EL (cell line): ENCODE measurements around the gene SMYD3.

Source experiments
- DNase-seq: peaks from one replicate; pipeline ENCODE4 v3.0.0-alpha.2; 2016

SMYD3 gene

DNA sequence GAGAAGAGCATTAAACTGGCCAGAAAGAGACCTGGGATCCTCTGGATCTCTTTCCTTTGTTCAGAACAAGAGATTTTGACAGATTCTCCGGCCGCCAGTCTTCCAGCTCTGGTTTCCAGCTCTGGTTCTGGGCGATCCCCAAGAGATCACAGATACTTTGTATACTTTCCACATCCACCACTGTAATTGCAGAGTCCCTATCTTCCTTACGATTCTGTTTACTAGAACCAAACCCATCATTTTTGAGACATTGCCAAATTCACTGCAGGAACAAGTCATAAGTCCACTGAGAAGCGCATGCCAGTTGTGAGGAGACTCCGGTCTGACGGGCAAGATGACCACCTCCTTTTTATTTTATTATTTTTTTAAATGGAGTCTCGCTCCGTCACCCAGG lies 505.2 kb downstream of the SMYD3 start:
- no peak for DNase-seq

- DNase-seq, result peak; percentile 44
These were observed 505.8 kb downstream of the SMYD3 start for GRCh38 chr1:246001142-246001836.

- DNase-seq, result no peak
These were observed 506.5 kb downstream of the SMYD3 start for GRCh38 chr1:246000638-246001015.

GRCh38 chr1:245999697-246000637 lies 507.1 kb downstream of the SMYD3 start:
- DNase-seq, result no peak

DNA sequence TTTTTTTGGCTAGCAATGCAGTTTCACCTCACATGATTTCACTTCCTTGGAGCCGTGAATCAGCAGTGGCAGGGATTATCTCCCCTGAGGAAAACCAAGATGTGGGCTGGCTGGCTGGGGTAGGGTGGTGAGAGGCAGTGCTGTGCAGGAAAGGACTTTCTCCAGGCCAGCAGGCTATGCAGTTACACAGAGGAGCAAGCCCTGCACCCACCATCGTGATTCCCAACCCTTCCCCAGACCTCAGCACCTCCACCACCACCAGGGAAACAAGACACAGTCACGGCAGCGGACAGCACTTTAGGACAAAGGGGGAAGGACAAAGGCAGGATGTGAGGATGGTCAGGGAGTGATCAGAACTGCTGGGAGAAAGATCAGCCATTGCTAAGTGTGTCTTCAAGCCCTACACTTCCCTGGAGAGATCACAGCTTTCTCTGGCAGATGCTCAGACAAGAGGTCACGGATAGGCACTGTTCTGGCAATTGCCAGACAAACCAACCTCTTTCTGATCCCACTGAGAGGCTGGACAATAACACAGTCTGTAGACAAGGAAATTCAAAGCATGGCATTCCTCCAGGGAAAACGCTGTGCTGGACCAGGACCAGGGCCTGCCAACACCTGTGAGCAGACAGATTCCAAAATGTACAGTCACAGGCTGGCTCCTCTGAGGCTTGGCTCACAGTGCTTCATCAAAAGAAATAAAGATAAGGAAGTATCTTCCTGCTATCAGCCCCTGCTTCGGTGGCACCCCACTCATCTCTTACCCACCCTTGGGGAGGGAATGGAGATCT lies 509.4 kb downstream of the SMYD3 start:
- DNase-seq, result peak; percentile 56

DNA sequence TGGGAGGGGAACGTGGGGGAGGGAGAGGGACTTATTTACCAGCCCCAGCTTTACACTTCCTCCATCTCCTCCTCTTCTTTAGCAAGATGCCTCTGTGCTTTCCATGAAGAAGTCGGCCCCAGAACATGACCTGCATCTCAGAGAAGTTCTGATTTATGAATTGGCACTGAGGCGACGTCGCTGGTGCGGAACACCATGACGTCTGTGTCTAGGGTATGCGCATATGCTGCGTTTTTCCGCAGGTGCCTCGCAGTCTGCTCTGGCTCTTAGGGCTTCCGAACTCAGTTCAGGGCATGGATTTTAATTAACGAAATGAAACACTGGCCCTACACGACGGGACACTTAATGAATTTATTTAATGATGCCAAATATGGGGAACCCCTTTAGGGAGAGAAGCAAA lies 510.3 kb downstream of the SMYD3 start:
- DNase-seq, result no peak

- DNase-seq, result no peak
These were observed 511.6 kb downstream of the SMYD3 start for GRCh38 chr1:245995474-245995873.

DNA sequence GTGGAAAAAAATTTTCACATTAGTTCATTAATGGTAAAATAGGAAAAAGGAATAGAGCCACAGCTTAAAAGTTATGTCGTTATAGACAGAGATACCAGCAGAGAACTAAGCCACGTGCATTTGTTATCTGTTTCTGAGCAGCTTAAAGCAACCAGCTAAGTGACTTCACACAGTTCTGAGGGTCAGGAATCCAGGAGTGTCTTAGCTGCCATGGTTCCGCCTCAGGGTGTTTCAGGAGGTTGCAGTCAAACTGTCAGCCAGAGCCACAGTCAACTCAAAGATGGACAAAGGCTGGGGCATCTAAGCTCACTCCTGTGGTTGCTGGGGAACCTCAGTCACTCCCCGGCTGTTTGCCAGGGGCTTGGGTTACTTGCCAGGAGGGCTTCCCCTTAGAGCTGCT lies 515.8 kb downstream of the SMYD3 start:
- DNase-seq, result no peak

DNA sequence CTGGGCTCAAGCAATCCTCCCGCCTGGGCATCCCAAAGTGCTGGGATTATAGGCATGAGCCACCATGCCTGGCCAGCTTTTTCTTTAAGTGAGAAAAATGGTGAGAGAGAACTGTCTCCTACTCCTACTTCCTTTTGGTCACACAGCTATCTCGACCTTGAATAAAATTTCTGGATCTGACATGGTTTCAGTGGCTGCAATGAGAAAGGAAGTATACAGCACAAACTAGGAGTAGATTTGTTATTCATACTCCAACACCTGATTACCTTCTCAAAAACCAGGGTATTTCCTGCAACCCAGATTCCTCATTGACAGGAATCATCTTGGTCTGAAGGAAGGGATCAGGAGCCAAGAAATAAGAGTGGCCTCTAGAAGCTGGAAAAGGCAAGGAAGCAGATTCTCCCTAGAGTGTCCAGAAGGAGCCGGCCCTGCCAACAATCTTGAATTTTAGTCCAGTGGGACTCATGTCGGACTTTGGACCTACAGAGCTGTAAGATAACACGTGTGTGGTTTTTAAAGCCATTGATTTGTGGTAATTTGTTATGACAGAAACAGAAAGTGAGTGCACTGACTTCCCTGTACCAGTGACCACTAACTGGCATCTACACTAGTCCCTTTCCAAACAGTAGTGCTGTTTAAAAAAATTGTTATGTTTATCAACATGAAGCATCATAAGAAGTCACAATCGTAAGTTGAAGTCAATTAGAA lies 516.6 kb downstream of the SMYD3 start:
- no peak for DNase-seq

- DNase-seq, result no peak
These were observed 518.5 kb downstream of the SMYD3 start for GRCh38 chr1:245988393-245989078.

- no peak for DNase-seq
These were observed 519.1 kb downstream of the SMYD3 start for GRCh38 chr1:245987997-245988392.

GRCh38 chr1:245987577-245987976 lies 519.5 kb downstream of the SMYD3 start:
- DNase-seq, result no peak

- DNase-seq, result no peak
These were observed 519.9 kb downstream of the SMYD3 start for GRCh38 chr1:245987219-245987545.

- DNase-seq, result peak; percentile 80
These were observed 520.5 kb downstream of the SMYD3 start for GRCh38 chr1:245986404-245987218.

DNA sequence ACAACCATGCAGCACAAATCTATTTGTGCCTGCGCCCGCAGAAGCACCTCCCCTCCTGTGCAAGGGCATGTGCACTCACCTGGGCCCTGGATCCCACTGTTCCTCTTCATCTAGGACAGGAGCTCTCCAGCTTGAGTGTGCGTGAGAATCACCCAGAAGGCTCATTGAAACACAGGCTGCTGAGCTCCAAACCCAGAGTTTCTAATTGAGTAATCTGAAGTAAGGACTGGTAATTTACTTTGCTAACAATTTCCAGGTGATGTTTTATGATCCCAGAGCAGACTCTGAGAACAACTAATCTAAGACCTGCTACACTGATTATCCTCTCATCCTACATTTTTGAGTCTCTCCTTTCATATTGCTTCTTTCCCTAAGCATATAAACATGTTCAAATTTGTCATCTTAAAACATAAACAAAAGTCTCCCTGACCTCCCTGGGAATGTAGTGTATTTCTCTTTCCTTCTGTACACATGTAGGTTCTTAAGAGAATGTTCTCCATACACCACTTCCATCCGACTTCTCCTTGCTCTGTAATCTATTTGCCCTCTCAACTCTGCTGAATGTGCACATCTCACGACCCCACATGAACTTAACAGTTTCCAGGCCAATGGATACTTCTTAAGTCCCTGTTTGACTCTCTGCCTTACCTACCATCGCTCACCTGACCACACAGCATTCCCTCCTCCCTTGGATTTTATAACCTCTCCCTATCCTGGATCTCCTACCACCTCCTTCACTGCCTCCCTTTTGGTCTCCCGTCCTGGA lies 522.5 kb downstream of the SMYD3 start:
- no peak for DNase-seq

DNA sequence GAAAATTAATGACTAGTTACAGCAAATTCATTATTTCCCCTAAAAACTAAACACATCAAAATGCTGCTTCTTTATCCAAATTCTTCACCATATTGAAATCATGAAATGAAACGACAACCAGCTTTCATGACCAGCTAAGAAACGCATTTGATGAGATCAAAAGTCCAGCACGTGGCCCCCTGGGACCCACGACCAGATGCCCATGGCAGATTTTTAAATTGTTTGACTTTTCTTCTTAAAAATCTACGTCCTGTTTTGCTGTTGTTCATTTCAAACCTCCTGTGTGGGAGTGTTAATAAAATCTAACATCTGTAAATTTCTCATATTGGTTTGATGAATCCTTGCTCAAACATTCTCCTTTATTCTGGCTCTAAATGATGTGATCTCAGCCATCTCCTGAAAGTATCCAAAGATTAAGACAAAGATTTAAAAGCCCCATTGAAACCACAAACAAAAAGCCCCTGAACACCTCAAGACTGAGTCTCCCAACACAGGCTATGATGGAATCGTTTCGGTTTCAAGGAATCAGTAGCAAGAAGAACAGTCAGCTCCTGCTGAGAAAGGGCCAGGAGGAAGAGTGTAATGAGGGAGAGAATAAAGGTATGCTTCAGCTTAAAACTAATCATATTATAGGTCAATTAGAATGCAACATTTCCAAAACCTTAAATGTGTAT lies 523.6 kb downstream of the SMYD3 start:
- no peak for DNase-seq

DNA sequence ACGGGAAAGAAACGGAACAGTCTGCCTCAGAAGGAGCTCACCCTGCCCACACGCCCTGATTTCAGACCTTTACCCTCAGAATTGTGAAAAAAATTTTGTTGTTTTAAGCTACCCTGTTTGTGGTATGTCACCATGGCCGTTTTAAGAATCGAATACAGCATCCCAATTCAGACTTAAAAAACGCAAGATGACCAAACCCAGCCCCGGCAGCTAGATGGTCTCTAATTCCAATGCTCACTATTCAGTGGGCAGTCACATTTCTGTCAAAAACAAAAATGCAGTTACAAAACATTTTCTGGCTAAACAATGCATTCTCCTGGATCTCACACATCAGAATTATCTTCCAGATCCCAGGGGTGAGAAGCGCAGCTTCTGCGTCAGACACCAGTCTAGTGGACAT lies 527.5 kb downstream of the SMYD3 start:
- no peak for DNase-seq

DNA sequence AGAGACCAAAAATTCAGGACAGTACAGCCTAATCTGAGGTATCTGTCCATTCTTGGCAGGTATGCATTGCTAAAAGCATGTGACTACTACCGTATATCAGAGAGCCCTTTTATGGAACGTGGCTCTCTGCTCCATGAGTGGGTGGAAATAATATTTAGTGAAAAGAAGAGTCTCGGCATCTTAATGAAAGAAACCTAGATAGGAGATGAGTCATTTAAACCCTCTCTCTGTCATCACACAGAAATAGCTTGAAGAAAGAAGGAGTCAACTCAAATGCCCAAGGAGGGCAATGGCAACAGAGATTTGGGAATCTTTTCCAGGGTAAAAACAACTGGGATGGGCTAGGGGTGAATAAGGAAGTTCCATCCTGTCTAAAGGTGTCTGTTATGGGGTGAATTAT lies 528.2 kb downstream of the SMYD3 start:
- DNase-seq, result peak; percentile 23

DNA sequence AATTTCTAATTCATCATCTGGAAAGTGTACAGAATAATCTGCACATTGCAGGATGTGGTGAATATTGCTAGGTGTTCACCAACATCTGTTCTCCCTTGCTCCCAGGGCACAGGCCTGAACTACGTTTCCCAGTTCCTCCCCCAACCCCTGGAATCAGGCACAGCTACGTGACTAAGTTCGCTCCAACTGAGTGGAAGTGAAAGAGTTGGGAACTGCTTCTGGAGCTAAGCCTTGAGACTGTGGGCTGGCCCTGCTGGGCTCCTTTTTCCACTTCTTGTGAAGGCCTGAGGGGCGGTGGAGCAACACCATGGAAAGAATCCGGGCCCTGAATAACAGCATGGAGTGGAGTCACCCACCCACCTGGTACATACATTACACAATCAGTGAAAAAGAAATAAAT lies 534.6 kb downstream of the SMYD3 start:
- DNase-seq, result no peak

DNA sequence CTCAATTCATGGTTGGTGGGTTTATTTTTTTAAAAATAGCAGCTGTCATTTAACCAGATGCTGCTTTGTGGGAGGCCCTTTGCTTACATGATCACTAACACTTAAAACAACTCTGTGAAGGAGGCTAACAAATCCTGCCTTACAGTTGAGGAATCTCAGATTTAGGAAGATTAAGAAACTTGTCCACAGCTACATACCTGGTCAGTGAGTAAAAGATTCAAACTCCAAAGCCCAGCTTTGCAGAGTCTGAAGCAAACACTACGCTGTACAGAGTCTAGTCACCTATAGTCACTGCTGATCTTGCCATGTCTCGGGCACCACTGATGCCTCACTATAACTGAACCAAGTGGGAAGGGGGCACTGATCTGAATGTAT lies 535.4 kb downstream of the SMYD3 start:
- DNase-seq, result peak; percentile 3
